ENCODE results near the gene CAB39L. TPM values are rescaled to one million over a fixed set of nuclear protein-coding genes. Genes with fewer than 3 reads are reported as not detected.

CAB39L gene
- total RNA-seq, 4 donors from 2014 or later: 4.7 to 14.4 (median 8.7) TPM

DNA sequence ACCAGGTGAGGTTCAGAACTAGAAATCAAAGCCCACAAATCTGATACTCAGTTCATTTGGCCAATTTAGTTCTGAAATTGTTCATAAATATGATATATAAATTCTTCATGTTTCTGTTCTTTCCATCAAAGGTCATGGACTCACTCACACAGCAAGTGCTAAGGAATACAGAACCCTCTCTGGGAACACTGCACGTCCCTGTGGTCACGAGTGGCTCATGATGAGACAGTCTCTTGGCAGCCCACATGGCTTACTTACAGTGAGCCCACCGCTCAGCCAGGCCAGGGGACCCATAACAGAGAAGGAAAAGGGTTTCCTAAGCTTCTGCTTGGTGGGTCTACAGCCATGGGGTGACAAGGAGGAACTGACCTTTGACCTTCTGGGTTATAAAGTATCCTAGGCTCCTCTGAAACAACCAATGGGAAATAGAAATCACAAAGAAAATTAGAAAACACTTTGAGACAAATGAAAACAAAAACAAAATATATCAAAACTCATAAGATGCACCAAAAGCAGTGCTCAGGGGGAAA lies 128.8 kb downstream of the CAB39L start:
- no peaks in the 10 kb centered on the region for H3K27me3 ChIP-seq
- ATAC-seq (no peak), DNase-seq (no peak)
- H3K4me3 ChIP-seq: no peak overlapping the region
- no peaks in the 10 kb centered on the region for H3K36me3 ChIP-seq
- in situ Hi-C loops (cut with MboI; ENCODE audit: low sequenced_read_pairs in 4 of 4) (no loop called here), intact Hi-C loops (cut with DNase I; ENCODE audit: low total_unique reads) (no loop called here)
- H3K9me3 ChIP-seq: no peaks in the 10 kb centered on the region
- peaks cover 0 to 5% of the 10 kb centered on the region in 2 donors for H3K4me1 ChIP-seq
- H3K27ac ChIP-seq: no peak overlapping the region
- TF ChIP-seq, protein P1, sequence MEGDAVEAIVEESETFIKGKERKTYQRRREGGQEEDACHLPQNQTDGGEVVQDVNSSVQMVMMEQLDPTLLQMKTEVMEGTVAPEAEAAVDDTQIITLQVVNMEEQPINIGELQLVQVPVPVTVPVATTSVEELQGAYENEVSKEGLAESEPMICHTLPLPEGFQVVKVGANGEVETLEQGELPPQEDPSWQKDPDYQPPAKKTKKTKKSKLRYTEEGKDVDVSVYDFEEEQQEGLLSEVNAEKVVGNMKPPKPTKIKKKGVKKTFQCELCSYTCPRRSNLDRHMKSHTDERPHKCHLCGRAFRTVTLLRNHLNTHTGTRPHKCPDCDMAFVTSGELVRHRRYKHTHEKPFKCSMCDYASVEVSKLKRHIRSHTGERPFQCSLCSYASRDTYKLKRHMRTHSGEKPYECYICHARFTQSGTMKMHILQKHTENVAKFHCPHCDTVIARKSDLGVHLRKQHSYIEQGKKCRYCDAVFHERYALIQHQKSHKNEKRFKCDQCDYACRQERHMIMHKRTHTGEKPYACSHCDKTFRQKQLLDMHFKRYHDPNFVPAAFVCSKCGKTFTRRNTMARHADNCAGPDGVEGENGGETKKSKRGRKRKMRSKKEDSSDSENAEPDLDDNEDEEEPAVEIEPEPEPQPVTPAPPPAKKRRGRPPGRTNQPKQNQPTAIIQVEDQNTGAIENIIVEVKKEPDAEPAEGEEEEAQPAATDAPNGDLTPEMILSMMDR (IDR thresholded peaks at IDR 0.05 in 4 of 5, conservative IDR thresholded peaks at IDR 0.05 in 1 of 5): no peak
- TF ChIP-seq POLR2A (IDR thresholded peaks at IDR 0.05): no peak

DNA sequence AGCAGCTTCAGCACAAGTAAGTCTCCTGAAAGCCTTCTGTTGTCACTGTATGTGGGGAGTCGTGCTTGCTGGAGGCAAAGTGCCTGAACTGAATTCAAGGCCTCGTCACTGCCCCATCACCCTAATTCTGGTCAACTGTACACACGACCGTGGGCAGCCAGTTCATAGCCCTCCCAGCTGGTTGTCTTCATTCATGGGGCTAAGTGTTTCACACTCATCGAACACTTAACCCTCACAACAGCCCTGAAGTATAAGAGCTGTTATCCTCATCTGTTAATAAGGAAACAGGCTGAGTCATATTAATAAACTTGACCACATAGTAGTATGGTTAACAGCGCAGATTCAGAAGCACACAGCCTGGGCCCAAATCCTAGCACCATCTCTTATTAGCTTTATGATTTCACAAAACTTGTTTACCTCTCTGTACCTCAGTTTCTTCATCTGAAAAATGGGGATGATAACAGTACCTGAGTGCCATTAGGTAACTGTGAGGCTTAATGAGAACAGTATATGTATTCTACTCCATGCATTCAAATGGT lies 129.5 kb downstream of the CAB39L start:
- intact Hi-C loops (cut with DNase I; ENCODE audit: low total_unique reads): loop anchor here (5.0 kb wide), 1 partner anchor 43 kb away; no protein-coding TSS in a partner anchor
- no peaks in the 10 kb centered on the region for H3K9me3 ChIP-seq
- H3K4me3 ChIP-seq: no peak overlapping the region
- in situ Hi-C loops (cut with MboI; ENCODE audit: low sequenced_read_pairs in 4 of 4): no loop called here
- ATAC-seq (peak in 1 of 2 donors; percentile 5), DNase-seq (no peak)
- H3K36me3 ChIP-seq: no peaks in the 10 kb centered on the region
- H3K4me1 ChIP-seq: peaks cover under 1 to 3% of the 10 kb centered on the region in 2 donors
- H3K27ac ChIP-seq: peak overlapping the region; percentile 33 to 65 (median 48)
- no peaks in the 10 kb centered on the region for H3K27me3 ChIP-seq
- TF ChIP-seq POLR2A (IDR thresholded peaks at IDR 0.05): no peak
- TF ChIP-seq, protein P1 (IDR thresholded peaks at IDR 0.05 in 4 of 5, conservative IDR thresholded peaks at IDR 0.05 in 1 of 5): no peak

DNA sequence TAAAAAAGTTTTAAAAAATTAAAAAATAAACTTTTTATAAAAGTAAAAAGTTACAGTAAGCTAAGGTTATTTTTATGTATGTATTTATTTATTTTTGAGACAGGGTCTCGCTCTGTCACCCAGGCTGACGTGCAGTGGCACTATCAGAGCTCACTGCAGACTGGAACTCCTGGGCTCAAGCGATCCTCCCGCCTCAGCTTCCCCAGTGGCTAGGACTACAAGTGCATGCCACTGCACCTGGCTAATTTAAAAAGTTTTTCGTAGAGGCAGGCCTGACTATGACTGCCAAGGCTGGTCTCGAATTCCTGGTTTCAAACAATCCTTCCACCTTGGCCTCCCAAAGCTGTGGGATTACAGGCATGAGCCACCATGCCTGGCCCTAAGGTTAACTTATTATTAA lies 132.0 kb downstream of the CAB39L start:
- H3K9me3 ChIP-seq: no peaks in the 10 kb centered on the region
- DNase-seq (no peak), ATAC-seq (no peak)
- in situ Hi-C loops (cut with MboI; ENCODE audit: low sequenced_read_pairs in 4 of 4): no loop called here
- H3K4me3 ChIP-seq: no peak overlapping the region
- TF ChIP-seq, protein P1 (IDR thresholded peaks at IDR 0.05 in 4 of 5, conservative IDR thresholded peaks at IDR 0.05 in 1 of 5): no peak
- no peak for TF ChIP-seq POLR2A (IDR thresholded peaks at IDR 0.05)
- peaks cover 20 to 21% of the 10 kb centered on the region in 2 donors for H3K4me1 ChIP-seq
- H3K36me3 ChIP-seq: no peaks in the 10 kb centered on the region
- no peak overlapping the region for H3K27ac ChIP-seq
- H3K27me3 ChIP-seq: no peaks in the 10 kb centered on the region
- intact Hi-C loops (cut with DNase I; ENCODE audit: low total_unique reads): loop anchor here (5.0 kb wide), 1 partner anchor 45 kb away; no protein-coding TSS in a partner anchor

DNA sequence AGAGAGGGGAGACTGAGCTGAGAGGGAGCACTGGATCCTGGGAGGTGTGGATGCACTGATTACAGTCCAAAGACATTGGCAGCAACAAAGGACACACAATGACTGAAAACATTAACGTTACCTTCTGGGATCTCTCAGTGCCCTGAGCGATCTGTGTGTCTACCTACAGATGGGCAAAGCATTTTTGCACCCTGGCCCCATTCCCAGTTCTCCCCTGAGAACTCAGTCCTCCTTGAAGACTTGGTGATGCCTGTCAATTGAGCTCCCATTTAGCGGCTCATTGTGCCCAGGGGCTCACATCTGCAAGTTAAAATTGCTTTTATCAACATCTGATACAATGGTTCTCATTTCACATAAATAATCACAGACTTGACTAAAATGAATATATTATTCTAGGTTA lies 133.6 kb downstream of the CAB39L start:
- peak overlapping the region in 3 of 4 donors; percentile 68 to 74 (median 72) for H3K27ac ChIP-seq
- intact Hi-C loops (cut with DNase I; ENCODE audit: low total_unique reads): loop anchor here (5.0 kb wide), 1 partner anchor 47 kb away; no protein-coding TSS in a partner anchor
- no peak for ATAC-seq
- H3K4me1 ChIP-seq: peaks cover 20 to 24% of the 10 kb centered on the region in 2 donors
- H3K36me3 ChIP-seq: no peaks in the 10 kb centered on the region
- in situ Hi-C loops (cut with MboI; ENCODE audit: low sequenced_read_pairs in 4 of 4): no loop called here
- TF ChIP-seq, protein P1 (IDR thresholded peaks at IDR 0.05 in 4 of 5, conservative IDR thresholded peaks at IDR 0.05 in 1 of 5): no peak
- no peak for TF ChIP-seq POLR2A (IDR thresholded peaks at IDR 0.05)
- H3K27me3 ChIP-seq: no peaks in the 10 kb centered on the region
- H3K4me3 ChIP-seq: no peak overlapping the region
- DNase-seq: no peak
- H3K9me3 ChIP-seq: no peaks in the 10 kb centered on the region
